Vagina (tissue), 2 donors: Measurements from ENCODE around the gene ADD3. TPM values are rescaled to one million over a fixed set of nuclear protein-coding genes. Genes with fewer than 3 reads are reported as not detected.

Experiments used
- DNase-seq, 2 donors: peaks; one replicate each; pipeline ENCODE4 v3.0.0-alpha.2; 2017; ENCODE audit errors: extremely low spot score in 2 of 2
- H3K27ac ChIP-seq: fragments of 200-600 bp; sonication (generic); one replicate; pipeline ENCODE4 v1.5.1; 2019
- H3K27me3 ChIP-seq: fragments of 200-600 bp; sonication (generic); one replicate; pipeline ENCODE4 v1.5.1; 2019
- H3K36me3 ChIP-seq, 2 donors: fragments of 200-600 bp; sonication (generic); one replicate each; pipeline ENCODE4 v1.5.1; 2017 to 2019
- H3K4me1 ChIP-seq: fragments of 200-600 bp; sonication (generic); one replicate; pipeline ENCODE4 v1.5.1; 2019
- H3K4me3 ChIP-seq, 2 donors: fragments of 200-600 bp; sonication (generic); 1 replicate in 1 of 2; 2 replicates in 1 of 2; pipeline ENCODE4 v1.5.1; 2016 to 2019
- H3K9me3 ChIP-seq: fragments of 200-600 bp; sonication (generic); one replicate; pipeline ENCODE4 v1.5.1; 2019
- CTCF ChIP-seq, 3 experiments: fragments of 450-650 bp in 2 of 3; fragments of 200-600 bp in 1 of 3; sonication (generic) in 1 of 3; IDR thresholded peaks; one replicate each; pipeline ENCODE4 v1.5.1; 2017 to 2019; ENCODE audit warnings: antibody characterized with exemption in 3 of 3, mild to moderate bottlenecking in 2 of 3, moderate library complexity in 2 of 3
- POLR2A ChIP-seq, 2 donors: fragments of 450-650 bp; IDR thresholded peaks; one replicate each; pipeline ENCODE4 v1.6.1; 2017; ENCODE audit warnings: antibody characterized with exemption in 2 of 2, mild to moderate bottlenecking in 2 of 2, moderate library complexity in 2 of 2
- POLR2AphosphoS5 ChIP-seq, 2 donors: sonication (generic); formaldehyde crosslinking; IDR thresholded peaks; one replicate each; pipeline ENCODE4 v1.9.0; 2017; ENCODE audit warnings: antibody characterized with exemption in 2 of 2, mild to moderate bottlenecking in 2 of 2, low read depth in 1 of 2; ENCODE audit not compliant: insufficient read depth in 1 of 2
- intact Hi-C: fragments of 100-400 bp; cut with DNase I; formaldehyde crosslinking; loops from one replicate; pipeline ENCODE4 v1.15.1; 2023
- total RNA-seq: library from RNA; depleted of rRNA; stranded (reverse); fragments of >200 nt; gene quantifications from one replicate; pipeline ENCODE4 v1.2.3, GENCODE V29; 2016

ADD3 gene
- total RNA-seq, 1 donor from 2014 or later: 114 TPM

GRCh38 chr10:110160081-110160480 is 152.3 kb downstream of the ADD3 start:
- DNase-seq: no peak
- H3K27me3 ChIP-seq: no peaks in the 10 kb centered on the region
- intact Hi-C loops: no loop called here
- H3K9me3 ChIP-seq: no peaks in the 10 kb centered on the region
- no peak overlapping the region for H3K27ac ChIP-seq
- H3K4me1 ChIP-seq: no peaks in the 10 kb centered on the region
- H3K4me3 ChIP-seq: no peak overlapping the region
- TF ChIP-seq CTCF (IDR thresholded peaks at IDR 0.05): no peak
- no peak for TF ChIP-seq POLR2A (IDR thresholded peaks at IDR 0.05)
- no peak for TF ChIP-seq POLR2AphosphoS5 (IDR thresholded peaks at IDR 0.05; ENCODE audit: insufficient read depth in 1 of 2, low read depth in 1 of 2)
- no peaks in the 10 kb centered on the region for H3K36me3 ChIP-seq

GRCh38 chr10:110160522-110160921 is 152.7 kb downstream of the ADD3 start:
- intact Hi-C loops: no loop called here
- H3K36me3 ChIP-seq: no peaks in the 10 kb centered on the region
- DNase-seq: no peak
- TF ChIP-seq POLR2AphosphoS5 (IDR thresholded peaks at IDR 0.05; ENCODE audit: insufficient read depth in 1 of 2, low read depth in 1 of 2): no peak
- no peak for TF ChIP-seq POLR2A (IDR thresholded peaks at IDR 0.05)
- H3K27ac ChIP-seq: no peak overlapping the region
- no peak overlapping the region for H3K4me3 ChIP-seq
- H3K9me3 ChIP-seq: no peaks in the 10 kb centered on the region
- no peaks in the 10 kb centered on the region for H3K27me3 ChIP-seq
- H3K4me1 ChIP-seq: no peaks in the 10 kb centered on the region

- intact Hi-C loops: no loop called here
- no peak for TF ChIP-seq POLR2AphosphoS5 (IDR thresholded peaks at IDR 0.05; ENCODE audit: insufficient read depth in 1 of 2, low read depth in 1 of 2)
- no peak for DNase-seq
- no peak overlapping the region for H3K27ac ChIP-seq
- H3K9me3 ChIP-seq: no peaks in the 10 kb centered on the region
- H3K4me3 ChIP-seq: no peak overlapping the region
- no peaks in the 10 kb centered on the region for H3K36me3 ChIP-seq
- no peaks in the 10 kb centered on the region for H3K27me3 ChIP-seq
- H3K4me1 ChIP-seq: no peaks in the 10 kb centered on the region
Observed at GRCh38 chr10:110162741-110163145, 155.0 kb downstream of the ADD3 start.

- DNase-seq: no peak
- Histone ChIP-seq H3K4me3 (no peak overlapping the region), H3K27ac (no peak overlapping the region), H3K36me3 (no peaks in the 10 kb centered on the region), H3K27me3 (no peaks in the 10 kb centered on the region), H3K4me1 (peaks cover 5% of the 10 kb centered on the region), H3K9me3 (no peaks in the 10 kb centered on the region)
- intact Hi-C loops: no loop called here
- TF ChIP-seq POLR2AphosphoS5 (IDR thresholded peaks at IDR 0.05; ENCODE audit: insufficient read depth in 1 of 2, low read depth in 1 of 2) (no peak), POLR2A (IDR thresholded peaks at IDR 0.05) (no peak), CTCF (IDR thresholded peaks at IDR 0.05) (no peak)
Observed at GRCh38 chr10:110163192-110163773, 155.5 kb downstream of the ADD3 start.

GRCh38 chr10:110163841-110164240 is 156.1 kb downstream of the ADD3 start:
- Histone ChIP-seq H3K27me3 (no peaks in the 10 kb centered on the region), H3K4me1 (peaks cover 11% of the 10 kb centered on the region), H3K27ac (no peak overlapping the region), H3K36me3 (no peaks in the 10 kb centered on the region), H3K4me3 (no peak overlapping the region), H3K9me3 (no peaks in the 10 kb centered on the region)
- intact Hi-C loops: no loop called here
- DNase-seq: no peak
- TF ChIP-seq CTCF (IDR thresholded peaks at IDR 0.05) (no peak), POLR2A (IDR thresholded peaks at IDR 0.05) (no peak), POLR2AphosphoS5 (IDR thresholded peaks at IDR 0.05; ENCODE audit: insufficient read depth in 1 of 2, low read depth in 1 of 2) (no peak)

- intact Hi-C loops: no loop called here
- peak in 1 of 2 donors; percentile 25 for DNase-seq
- no peak overlapping the region for H3K4me3 ChIP-seq
- TF ChIP-seq POLR2AphosphoS5 (IDR thresholded peaks at IDR 0.05; ENCODE audit: insufficient read depth in 1 of 2, low read depth in 1 of 2) (no peak), CTCF (IDR thresholded peaks at IDR 0.05) (no peak), POLR2A (IDR thresholded peaks at IDR 0.05) (no peak)
- peaks cover 13% of the 10 kb centered on the region for H3K4me1 ChIP-seq
- H3K27me3 ChIP-seq: no peaks in the 10 kb centered on the region
- H3K27ac ChIP-seq: no peak overlapping the region
- no peaks in the 10 kb centered on the region for H3K9me3 ChIP-seq
- H3K36me3 ChIP-seq: no peaks in the 10 kb centered on the region
Observed at GRCh38 chr10:110165239-110165638, 157.5 kb downstream of the ADD3 start.
